ENCODE data around the gene VSNL1. TPM values are rescaled to one million over a fixed set of nuclear protein-coding genes. Genes with fewer than 3 reads are reported as not detected.

Gene VSNL1
- total and polyA plus RNA-seq, 2 donors (not counting 1 experiment from before 2014, with no cell fraction given) = not detected

DNA sequence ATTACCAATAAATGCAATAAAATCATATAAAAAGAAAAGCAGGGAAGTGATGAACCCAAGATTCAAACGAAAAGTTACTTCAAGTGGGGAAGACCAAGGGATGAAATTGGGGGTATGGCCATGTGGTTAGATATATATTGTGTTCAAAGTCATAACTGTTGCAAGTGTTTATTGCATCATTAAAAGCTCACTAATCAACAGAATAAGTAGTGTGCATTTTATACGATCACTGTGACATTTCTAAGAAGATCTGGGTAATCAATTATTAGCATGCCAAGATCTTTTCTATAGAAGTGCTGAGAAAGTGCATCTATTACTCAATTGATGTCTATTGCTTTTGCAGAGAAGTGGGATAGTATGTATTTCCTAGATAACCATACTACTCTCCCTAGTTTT, 52.9 kb downstream of the VSNL1 start:
- no peaks in the 10 kb centered on the region for H3K9me3 ChIP-seq (ENCODE audit: control extremely low read depth in 1 of 3, control insufficient read depth in 2 of 3, insufficient read depth in 1 of 3, low read length in 2 of 3)
- H2AFZ ChIP-seq (ENCODE audit: insufficient read depth, low read depth, low read length, poor library complexity, severe bottlenecking) = no peak overlapping the region
- WGBS (ENCODE audit: insufficient coverage) = no CpG with 5 or more reads among the region's 2 CpGs
- H3K4me3 Mint-ChIP-seq = no peak overlapping the region
- ChIA-PET CTCF (no interaction called here), POLR2A (no interaction called here)
- no peak overlapping the region for H3K9ac ChIP-seq (ENCODE audit: low read length)
- no peaks in the 10 kb centered on the region for H3K4me1 ChIP-seq (ENCODE audit: control insufficient read depth in 2 of 2, insufficient read depth in 2 of 2, low read length in 2 of 2)
- no peaks in the 10 kb centered on the region for H3K9me3 Mint-ChIP-seq (ENCODE audit: insufficient read depth)
- no peaks in the 10 kb centered on the region for H3K4me1 Mint-ChIP-seq
- no peak overlapping the region for H3K27ac ChIP-seq (ENCODE audit: low read length in 2 of 2)
- H4K20me1 ChIP-seq (ENCODE audit: control insufficient read depth, insufficient read depth, low read length, poor library complexity, severe bottlenecking) = no peaks in the 10 kb centered on the region
- H3K27me3 ChIP-seq (replicated peaks in 1 of 4; ENCODE audit: control extremely low read depth in 1 of 4, control insufficient read depth in 3 of 4, insufficient read depth in 4 of 4, low read length in 3 of 4) = peaks cover 0 to 6% (median 2%) of the 10 kb centered on the region in 4 experiments
- ATAC-seq (ENCODE audit: low read depth) (no peak), DNase-seq (no peak)
- H3K4me3 ChIP-seq (ENCODE audit: control extremely low read depth in 1 of 5, extremely low read depth in 1 of 5, insufficient read depth in 1 of 5, low read depth in 2 of 5, low read length in 4 of 5) = no peak overlapping the region
- no peak overlapping the region for H3K27ac Mint-ChIP-seq
- no peak overlapping the region for H3K4me2 ChIP-seq (replicated peaks; ENCODE audit: low read depth, low read length, poor library complexity, severe bottlenecking)
- no peaks in the 10 kb centered on the region for H3K36me3 ChIP-seq (replicated peaks in 1 of 2; ENCODE audit: control extremely low read depth in 1 of 2, control insufficient read depth in 1 of 2, extremely low read depth in 1 of 2, insufficient read depth in 2 of 2, low read length in 1 of 2)
- no peak for TF ChIP-seq EZH2 (IDR thresholded peaks at IDR 0.05; ENCODE audit: borderline replicate concordance, insufficient read depth, low read depth, low read length, poor library complexity, severe bottlenecking)
- TF ChIP-seq, protein P1, sequence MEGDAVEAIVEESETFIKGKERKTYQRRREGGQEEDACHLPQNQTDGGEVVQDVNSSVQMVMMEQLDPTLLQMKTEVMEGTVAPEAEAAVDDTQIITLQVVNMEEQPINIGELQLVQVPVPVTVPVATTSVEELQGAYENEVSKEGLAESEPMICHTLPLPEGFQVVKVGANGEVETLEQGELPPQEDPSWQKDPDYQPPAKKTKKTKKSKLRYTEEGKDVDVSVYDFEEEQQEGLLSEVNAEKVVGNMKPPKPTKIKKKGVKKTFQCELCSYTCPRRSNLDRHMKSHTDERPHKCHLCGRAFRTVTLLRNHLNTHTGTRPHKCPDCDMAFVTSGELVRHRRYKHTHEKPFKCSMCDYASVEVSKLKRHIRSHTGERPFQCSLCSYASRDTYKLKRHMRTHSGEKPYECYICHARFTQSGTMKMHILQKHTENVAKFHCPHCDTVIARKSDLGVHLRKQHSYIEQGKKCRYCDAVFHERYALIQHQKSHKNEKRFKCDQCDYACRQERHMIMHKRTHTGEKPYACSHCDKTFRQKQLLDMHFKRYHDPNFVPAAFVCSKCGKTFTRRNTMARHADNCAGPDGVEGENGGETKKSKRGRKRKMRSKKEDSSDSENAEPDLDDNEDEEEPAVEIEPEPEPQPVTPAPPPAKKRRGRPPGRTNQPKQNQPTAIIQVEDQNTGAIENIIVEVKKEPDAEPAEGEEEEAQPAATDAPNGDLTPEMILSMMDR (IDR thresholded peaks at IDR 0.05) = no peak
- H3K79me2 ChIP-seq (ENCODE audit: control insufficient read depth, insufficient read depth, low read length) = no peaks in the 10 kb centered on the region
- peaks cover 33% of the 10 kb centered on the region for H3K27me3 Mint-ChIP-seq
- intact Hi-C loops (cut with micrococcal nuclease) = no loop called here

DNA sequence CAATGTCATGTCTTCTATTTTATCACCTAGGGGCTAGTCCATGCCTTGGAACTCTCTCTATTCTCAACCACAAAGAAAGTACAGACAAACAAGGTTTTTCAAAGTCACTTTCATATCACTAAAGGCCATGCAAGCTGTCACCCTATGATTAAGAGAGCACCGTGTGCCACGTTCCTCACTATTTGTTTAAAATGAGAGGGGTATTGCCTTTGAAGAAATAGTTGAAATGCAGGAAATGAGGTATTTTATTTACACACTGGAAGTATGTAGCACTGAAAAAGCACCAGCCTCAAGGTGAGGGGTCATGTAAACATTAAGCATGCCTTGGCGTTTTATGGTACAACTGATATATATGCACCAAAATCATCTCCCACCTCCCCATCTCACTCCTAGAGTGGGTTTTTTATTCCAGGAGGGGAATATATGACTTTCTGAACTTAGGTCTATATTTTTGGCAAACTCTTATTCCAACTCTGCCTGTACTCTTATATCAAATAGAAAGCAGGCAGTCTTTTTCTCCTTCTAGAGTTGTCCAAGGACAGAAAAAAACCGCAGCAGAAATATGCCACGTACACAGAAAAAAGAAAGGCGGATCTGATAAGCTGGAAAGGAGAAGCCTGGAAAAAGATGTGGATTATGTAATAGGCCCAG, 53.5 kb downstream of the VSNL1 start:
- no peak for TF ChIP-seq EZH2 (IDR thresholded peaks at IDR 0.05; ENCODE audit: borderline replicate concordance, insufficient read depth, low read depth, low read length, poor library complexity, severe bottlenecking)
- TF ChIP-seq, protein P1 (IDR thresholded peaks at IDR 0.05) = no peak
- no peak overlapping the region for H3K9ac ChIP-seq (ENCODE audit: low read length)
- H3K27ac ChIP-seq (ENCODE audit: low read length in 2 of 2) = no peak overlapping the region
- no peak for DNase-seq
- H3K27me3 ChIP-seq (replicated peaks in 1 of 4; ENCODE audit: control extremely low read depth in 1 of 4, control insufficient read depth in 3 of 4, insufficient read depth in 4 of 4, low read length in 3 of 4) = peaks cover 0 to 5% (median under 1%) of the 10 kb centered on the region in 4 experiments
- ChIA-PET POLR2A (no interaction called here), CTCF (no interaction called here)
- no peak for ATAC-seq (ENCODE audit: low read depth)
- H3K27me3 Mint-ChIP-seq = peaks cover 31% of the 10 kb centered on the region
- H3K4me2 ChIP-seq (replicated peaks; ENCODE audit: low read depth, low read length, poor library complexity, severe bottlenecking) = no peak overlapping the region
- 100% methylated on average over 1 of the region's 6 CpGs for WGBS (ENCODE audit: insufficient coverage)
- H3K4me1 ChIP-seq (ENCODE audit: control insufficient read depth in 2 of 2, insufficient read depth in 2 of 2, low read length in 2 of 2) = no peaks in the 10 kb centered on the region
- no peak overlapping the region for H3K27ac Mint-ChIP-seq
- no peak overlapping the region for H2AFZ ChIP-seq (ENCODE audit: insufficient read depth, low read depth, low read length, poor library complexity, severe bottlenecking)
- H3K9me3 Mint-ChIP-seq (ENCODE audit: insufficient read depth) = no peaks in the 10 kb centered on the region
- no peak overlapping the region for H3K4me3 ChIP-seq (ENCODE audit: control extremely low read depth in 1 of 5, extremely low read depth in 1 of 5, insufficient read depth in 1 of 5, low read depth in 2 of 5, low read length in 4 of 5)
- H3K36me3 ChIP-seq (replicated peaks in 1 of 2; ENCODE audit: control extremely low read depth in 1 of 2, control insufficient read depth in 1 of 2, extremely low read depth in 1 of 2, insufficient read depth in 2 of 2, low read length in 1 of 2) = no peaks in the 10 kb centered on the region
- H3K4me1 Mint-ChIP-seq = no peaks in the 10 kb centered on the region
- H4K20me1 ChIP-seq (ENCODE audit: control insufficient read depth, insufficient read depth, low read length, poor library complexity, severe bottlenecking) = no peaks in the 10 kb centered on the region
- H3K79me2 ChIP-seq (ENCODE audit: control insufficient read depth, insufficient read depth, low read length) = no peaks in the 10 kb centered on the region
- H3K4me3 Mint-ChIP-seq = no peak overlapping the region
- no peaks in the 10 kb centered on the region for H3K9me3 ChIP-seq (ENCODE audit: control extremely low read depth in 1 of 3, control insufficient read depth in 2 of 3, insufficient read depth in 1 of 3, low read length in 2 of 3)
- intact Hi-C loops (cut with micrococcal nuclease) = no loop called here

Data from B cell (primary cell).